WERI-Rb-1 (cell line): ENCODE measurements around the gene ASTN1.
A peak's percentile ranks its signal among the peaks of the same experiment; 100 is the strongest.
"Not testable (repeated sequence)": the region's sequence is repeated elsewhere in the genome, so short reads cannot be mapped to it uniquely, and the experiment has no call there.

Experiments
- DNase-seq: peaks from one replicate; pipeline ENCODE4 v3.0.0-alpha.2; 2020
- H3K27ac ChIP-seq: fragments of 250-450 bp; sonication (Bioruptor Pico); 2 replicates; pipeline ENCODE4 v1.5.1; 2020; ENCODE audit warnings: mild to moderate bottlenecking, moderate library complexity
- H3K27me3 ChIP-seq: fragments of 250-450 bp; sonication (Bioruptor Pico); 2 replicates; pipeline ENCODE4 v1.5.1; 2021; ENCODE audit warnings: mild to moderate bottlenecking, low read depth, moderate library complexity; ENCODE audit not compliant: insufficient read depth, severe bottlenecking
- H3K36me3 ChIP-seq: fragments of 250-450 bp; sonication (Bioruptor Pico); 2 replicates; pipeline ENCODE4 v1.5.1; 2020; ENCODE audit warnings: mild to moderate bottlenecking, moderate library complexity
- H3K4me3 ChIP-seq: 2 replicates; pipeline ENCODE4 v1.5.1; 2011; ENCODE audit warnings: low read depth, mild to moderate bottlenecking, control low read depth, low read length
- H3K9me3 ChIP-seq: fragments of 250-450 bp; sonication (Bioruptor Pico); 2 replicates; pipeline ENCODE4 v1.5.1; 2021; ENCODE audit warnings: mild to moderate bottlenecking, moderate library complexity; ENCODE audit not compliant: severe bottlenecking
- CTCF ChIP-seq: IDR thresholded peaks from 2 replicates; pipeline ENCODE4 v1.5.1; 2011; ENCODE audit warnings: low read depth, mild to moderate bottlenecking, control low read depth, inconsistent platforms, low read length

The ASTN1 gene

GRCh38 chr1:177082855-177083693 lies 81.4 kb downstream of the ASTN1 start:
- Histone ChIP-seq H3K9me3 (no peaks in the 10 kb centered on the region), H3K27me3 (no peaks in the 10 kb centered on the region), H3K4me3 (no peak overlapping the region), H3K36me3 (no peaks in the 10 kb centered on the region), H3K27ac (no peak overlapping the region)
- no peak for TF ChIP-seq CTCF
- no peak for DNase-seq

- H3K9me3 ChIP-seq = no peaks in the 10 kb centered on the region
- no peak for TF ChIP-seq CTCF
- no peak for DNase-seq
- H3K27ac ChIP-seq = no peak overlapping the region
- no peak overlapping the region for H3K4me3 ChIP-seq
- H3K27me3 ChIP-seq = no peaks in the 10 kb centered on the region
- no peaks in the 10 kb centered on the region for H3K36me3 ChIP-seq
These were observed 83.9 kb downstream of the ASTN1 start for GRCh38 chr1:177080564-177080963.

GRCh38 chr1:177077734-177078499 lies 86.6 kb downstream of the ASTN1 start:
- Histone ChIP-seq H3K4me3 (no peak overlapping the region), H3K36me3 (no peaks in the 10 kb centered on the region), H3K27ac (no peak overlapping the region), H3K27me3 (no peaks in the 10 kb centered on the region), H3K9me3 (no peaks in the 10 kb centered on the region)
- TF ChIP-seq CTCF = no peak
- no peak for DNase-seq

DNA sequence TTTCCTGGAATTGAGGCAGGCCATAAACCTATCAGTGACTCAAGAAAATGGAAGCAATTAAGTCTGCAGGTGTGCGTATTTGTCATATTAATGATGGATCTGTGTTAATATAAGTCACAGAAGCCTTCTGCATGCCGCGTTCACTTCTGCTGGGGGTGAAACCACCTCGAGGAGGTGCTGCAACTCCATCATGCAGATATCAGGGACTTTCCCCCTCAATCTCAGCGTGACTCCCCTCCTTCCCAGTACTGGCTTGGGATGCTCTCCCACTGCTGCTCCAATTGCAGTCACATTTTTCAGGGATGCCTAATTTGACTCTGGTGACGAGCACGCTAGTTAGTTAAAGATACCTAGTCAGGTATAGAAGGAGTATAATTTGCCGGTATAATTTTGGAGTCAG lies 87.5 kb downstream of the ASTN1 start:
- Histone ChIP-seq H3K27me3 (no peaks in the 10 kb centered on the region), H3K4me3 (no peak overlapping the region), H3K36me3 (no peaks in the 10 kb centered on the region), H3K27ac (no peak overlapping the region), H3K9me3 (no peaks in the 10 kb centered on the region)
- no peak for DNase-seq
- TF ChIP-seq CTCF = 0 out of 2 replicates have a peak, but pooled peaks have one; percentile 24

DNA sequence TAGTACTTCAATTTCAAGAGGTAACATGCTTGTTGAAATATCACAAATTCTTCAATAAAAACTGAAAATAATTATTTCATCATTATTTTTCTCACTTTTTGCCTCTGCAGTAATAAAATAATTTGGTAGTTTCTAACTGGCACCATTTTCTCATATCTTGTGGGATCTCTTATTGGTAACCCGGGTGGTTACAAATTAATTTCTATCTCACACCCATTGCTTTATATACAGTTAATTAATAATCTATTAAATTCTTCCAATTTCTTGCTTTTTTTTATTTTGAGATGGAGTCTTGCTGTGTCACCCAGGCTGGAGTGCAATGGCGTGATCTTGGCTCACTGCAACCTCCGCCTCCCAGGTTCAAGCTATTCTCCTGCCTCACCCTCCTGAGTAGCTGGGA lies 89.7 kb downstream of the ASTN1 start:
- H3K27ac ChIP-seq, H3K36me3 ChIP-seq, DNase-seq: not testable (repeated sequence)

DNA sequence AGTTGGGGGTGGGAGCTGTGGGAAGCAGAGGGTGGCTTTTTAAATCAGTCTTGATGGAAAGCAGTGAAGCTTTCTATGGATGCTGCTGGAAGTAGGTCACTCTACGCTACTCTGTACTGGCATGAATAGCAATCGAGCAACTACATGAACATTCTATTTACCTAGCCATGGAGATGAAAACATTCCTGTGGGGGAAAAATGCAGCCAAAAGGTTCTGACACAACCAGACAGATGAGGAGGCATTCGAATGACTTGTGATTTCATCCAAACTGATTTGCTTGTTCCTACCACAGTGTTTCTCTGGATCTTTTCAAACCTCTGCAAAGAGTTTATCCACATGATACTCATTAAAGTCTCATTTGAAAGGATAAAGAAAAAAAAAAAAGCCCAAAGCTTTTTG lies 95.0 kb downstream of the ASTN1 start:
- no peak for TF ChIP-seq CTCF
- no peaks in the 10 kb centered on the region for H3K27me3 ChIP-seq
- DNase-seq = no peak
- H3K4me3 ChIP-seq = no peak overlapping the region
- H3K36me3 ChIP-seq = no peaks in the 10 kb centered on the region
- no peaks in the 10 kb centered on the region for H3K9me3 ChIP-seq
- no peak overlapping the region for H3K27ac ChIP-seq

More for the DNA sequence above, 89.7 kb downstream of the ASTN1 start:
- H3K4me3 ChIP-seq, H3K27me3 ChIP-seq, H3K9me3 ChIP-seq: not testable (repeated sequence)
